SK-N-SH treated with all-trans-retinoic acid at 6 μM for 48 hours (cell line): Measurements from ENCODE around the gene TLX1.

Experiments used
- ATAC-seq: fragments of 200-7000 bp; cut with Tn5 transposase; 3 replicates; pipeline ENCODE4 v1.9.1; 2020; ENCODE audit warnings: mild to moderate bottlenecking, moderate library complexity
- ARNTL ChIP-seq: fragments of 450-650 bp; formaldehyde crosslinking; IDR thresholded peaks from 2 replicates; pipeline ENCODE4 v1.5.0; 2020; ENCODE audit warnings: low read depth, mild to moderate bottlenecking, moderate library complexity, borderline replicate concordance
- BACH2 ChIP-seq: fragments of 250-450 bp; sonication (Bioruptor Pico); IDR thresholded peaks from 2 replicates; pipeline ENCODE4 v1.9.0; 2021; ENCODE audit warnings: mild to moderate bottlenecking, borderline replicate concordance
- CSDC2 ChIP-seq: fragments of 250-450 bp; sonication (Bioruptor Pico); IDR thresholded peaks from 2 replicates; pipeline ENCODE4 v1.5.0; 2020; ENCODE audit warnings: mild to moderate bottlenecking, moderate library complexity
- ESRRG ChIP-seq: fragments of 250-450 bp; sonication (Bioruptor Pico); IDR thresholded peaks from 2 replicates; pipeline ENCODE4 v1.6.1; 2021; ENCODE audit warnings: mild to moderate bottlenecking
- GLIS3 ChIP-seq: fragments of 250-450 bp; sonication (Bioruptor Pico); IDR thresholded peaks from 2 replicates; pipeline ENCODE4 v1.5.0; 2020; ENCODE audit warnings: mild to moderate bottlenecking, moderate library complexity
- ISL1 ChIP-seq: fragments of 250-450 bp; sonication (Bioruptor Pico); IDR thresholded peaks from 2 replicates; pipeline ENCODE4 v2.1.2; 2022; ENCODE audit warnings: mild to moderate bottlenecking, moderate library complexity
- OSR1 ChIP-seq: fragments of 250-450 bp; sonication (Bioruptor Pico); IDR thresholded peaks from 2 replicates; pipeline ENCODE4 v1.8.0; 2022; ENCODE audit warnings: moderate library complexity, mild to moderate bottlenecking, inconsistent platforms
- RARB ChIP-seq: fragments of 250-450 bp; sonication (Bioruptor Pico); IDR thresholded peaks from 2 replicates; pipeline ENCODE4 v1.8.0; 2021; ENCODE audit warnings: mild to moderate bottlenecking, moderate library complexity
- TCF4 ChIP-seq: fragments of 250-450 bp; sonication (Bioruptor Pico); IDR thresholded peaks from 2 replicates; pipeline ENCODE4 v1.8.0; 2021; ENCODE audit warnings: mild to moderate bottlenecking, moderate library complexity, borderline replicate concordance
- TOX ChIP-seq: fragments of 250-450 bp; sonication (Bioruptor Pico); IDR thresholded peaks from 2 replicates; pipeline ENCODE4 v1.8.0; 2021; ENCODE audit warnings: mild to moderate bottlenecking, moderate library complexity, borderline replicate concordance
- ZC3H10 ChIP-seq: fragments of 250-450 bp; sonication (Bioruptor Pico); IDR thresholded peaks from 2 replicates; pipeline ENCODE4 v1.5.1; 2021; ENCODE audit warnings: mild to moderate bottlenecking, moderate library complexity
- ZFP3 ChIP-seq: fragments of 250-450 bp; sonication (Bioruptor Pico); IDR thresholded peaks from 2 replicates; pipeline ENCODE4 v1.5.0; 2020; ENCODE audit warnings: mild to moderate bottlenecking, moderate library complexity
- ZFP30 ChIP-seq: fragments of 450-650 bp; formaldehyde crosslinking; IDR thresholded peaks from 2 replicates; pipeline ENCODE4 v1.5.0; 2022; ENCODE audit warnings: mild to moderate bottlenecking, moderate library complexity
- ZNF565 ChIP-seq: fragments of 450-650 bp; formaldehyde crosslinking; conservative IDR thresholded peaks from 2 replicates; pipeline ENCODE4 v1.5.0; 2020; ENCODE audit warnings: low read depth, mild to moderate bottlenecking, moderate library complexity
- ZNF8 ChIP-seq: fragments of 450-650 bp; formaldehyde crosslinking; IDR thresholded peaks from 2 replicates; pipeline ENCODE4 v1.5.0; 2020; ENCODE audit warnings: mild to moderate bottlenecking, moderate library complexity
- TF ChIP-seq, protein P1 (sequence below): fragments of 250-450 bp; sonication (Bioruptor Pico); IDR thresholded peaks from 2 replicates; pipeline ENCODE4 v1.5.1; 2020; ENCODE audit warnings: low read depth, mild to moderate bottlenecking, moderate library complexity
- TF ChIP-seq, protein P2 (sequence below): fragments of 250-450 bp; sonication (Bioruptor Pico); IDR thresholded peaks from 2 replicates; pipeline ENCODE4 v1.5.1; 2021; ENCODE audit warnings: mild to moderate bottlenecking, moderate library complexity
- TF ChIP-seq, protein P3 (sequence below): fragments of 250-450 bp; sonication (Bioruptor Pico); IDR thresholded peaks from 2 replicates; pipeline ENCODE4 v1.8.0; 2020; ENCODE audit warnings: mild to moderate bottlenecking, moderate library complexity, borderline replicate concordance
- TF ChIP-seq, protein P4 (sequence below): fragments of 250-450 bp; sonication (Bioruptor Pico); IDR thresholded peaks from 2 replicates; pipeline ENCODE4 v1.8.0; 2021; ENCODE audit warnings: low read depth, mild to moderate bottlenecking, moderate library complexity, borderline replicate concordance

TLX1 gene

DNA sequence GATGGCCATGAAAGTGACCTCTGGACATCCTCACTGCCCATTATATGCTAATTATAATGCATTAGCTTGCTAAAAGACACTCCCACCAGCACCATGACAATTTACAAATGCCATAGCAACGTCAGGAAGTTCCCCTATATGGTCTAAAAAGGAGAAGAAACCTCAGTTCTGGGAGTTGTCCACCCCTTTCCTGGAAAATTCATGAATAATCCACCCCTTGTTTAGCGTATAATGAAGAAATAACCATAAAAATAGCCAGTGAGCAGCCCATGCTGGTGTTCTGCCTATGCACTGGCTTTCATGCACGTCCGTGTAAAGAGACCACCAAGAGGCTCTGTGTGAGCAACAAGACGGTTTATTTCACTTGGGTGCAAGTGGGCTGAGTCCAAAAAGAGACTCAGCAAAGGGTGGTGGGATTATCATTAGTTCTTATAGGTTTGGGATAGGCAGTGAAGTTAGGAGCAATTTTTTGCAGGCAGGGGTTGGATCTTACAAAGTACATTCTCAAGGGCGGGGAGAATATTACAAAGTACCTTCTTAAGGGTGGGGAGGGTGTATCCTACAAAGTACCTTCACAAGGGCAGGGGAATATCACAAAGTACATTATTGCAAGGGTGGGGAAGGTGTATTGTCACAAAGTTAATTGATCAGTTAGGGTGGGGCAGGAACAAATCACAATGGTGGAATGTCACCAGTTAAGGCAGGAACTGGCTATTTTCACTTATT, 52.5 kb downstream of the TLX1 start:
- no peak for ATAC-seq
- TF ChIP-seq, protein P1, sequence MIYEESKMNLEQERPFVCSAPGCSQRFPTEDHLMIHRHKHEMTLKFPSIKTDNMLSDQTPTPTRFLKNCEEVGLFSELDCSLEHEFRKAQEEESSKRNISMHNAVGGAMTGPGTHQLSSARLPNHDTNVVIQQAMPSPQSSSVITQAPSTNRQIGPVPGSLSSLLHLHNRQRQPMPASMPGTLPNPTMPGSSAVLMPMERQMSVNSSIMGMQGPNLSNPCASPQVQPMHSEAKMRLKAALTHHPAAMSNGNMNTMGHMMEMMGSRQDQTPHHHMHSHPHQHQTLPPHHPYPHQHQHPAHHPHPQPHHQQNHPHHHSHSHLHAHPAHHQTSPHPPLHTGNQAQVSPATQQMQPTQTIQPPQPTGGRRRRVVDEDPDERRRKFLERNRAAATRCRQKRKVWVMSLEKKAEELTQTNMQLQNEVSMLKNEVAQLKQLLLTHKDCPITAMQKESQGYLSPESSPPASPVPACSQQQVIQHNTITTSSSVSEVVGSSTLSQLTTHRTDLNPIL (CRISPR knock-in tag) = no peak
- no peak for TF ChIP-seq CSDC2 (CRISPR knock-in tag)
- TF ChIP-seq ZNF8 (CRISPR knock-in tag) = no peak
- TF ChIP-seq, protein P2, sequence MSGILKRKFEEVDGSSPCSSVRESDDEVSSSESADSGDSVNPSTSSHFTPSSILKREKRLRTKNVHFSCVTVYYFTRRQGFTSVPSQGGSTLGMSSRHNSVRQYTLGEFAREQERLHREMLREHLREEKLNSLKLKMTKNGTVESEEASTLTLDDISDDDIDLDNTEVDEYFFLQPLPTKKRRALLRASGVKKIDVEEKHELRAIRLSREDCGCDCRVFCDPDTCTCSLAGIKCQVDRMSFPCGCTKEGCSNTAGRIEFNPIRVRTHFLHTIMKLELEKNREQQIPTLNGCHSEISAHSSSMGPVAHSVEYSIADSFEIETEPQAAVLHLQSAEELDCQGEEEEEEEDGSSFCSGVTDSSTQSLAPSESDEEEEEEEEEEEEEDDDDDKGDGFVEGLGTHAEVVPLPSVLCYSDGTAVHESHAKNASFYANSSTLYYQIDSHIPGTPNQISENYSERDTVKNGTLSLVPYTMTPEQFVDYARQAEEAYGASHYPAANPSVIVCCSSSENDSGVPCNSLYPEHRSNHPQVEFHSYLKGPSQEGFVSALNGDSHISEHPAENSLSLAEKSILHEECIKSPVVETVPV (CRISPR knock-in tag) = no peak
- no peak for TF ChIP-seq ESRRG
- no peak for TF ChIP-seq ISL1
- TF ChIP-seq RARB (CRISPR knock-in tag) = no peak
- TF ChIP-seq TCF4 (CRISPR knock-in tag) = no peak
- no peak for TF ChIP-seq TOX (CRISPR knock-in tag)
- TF ChIP-seq, protein P3, sequence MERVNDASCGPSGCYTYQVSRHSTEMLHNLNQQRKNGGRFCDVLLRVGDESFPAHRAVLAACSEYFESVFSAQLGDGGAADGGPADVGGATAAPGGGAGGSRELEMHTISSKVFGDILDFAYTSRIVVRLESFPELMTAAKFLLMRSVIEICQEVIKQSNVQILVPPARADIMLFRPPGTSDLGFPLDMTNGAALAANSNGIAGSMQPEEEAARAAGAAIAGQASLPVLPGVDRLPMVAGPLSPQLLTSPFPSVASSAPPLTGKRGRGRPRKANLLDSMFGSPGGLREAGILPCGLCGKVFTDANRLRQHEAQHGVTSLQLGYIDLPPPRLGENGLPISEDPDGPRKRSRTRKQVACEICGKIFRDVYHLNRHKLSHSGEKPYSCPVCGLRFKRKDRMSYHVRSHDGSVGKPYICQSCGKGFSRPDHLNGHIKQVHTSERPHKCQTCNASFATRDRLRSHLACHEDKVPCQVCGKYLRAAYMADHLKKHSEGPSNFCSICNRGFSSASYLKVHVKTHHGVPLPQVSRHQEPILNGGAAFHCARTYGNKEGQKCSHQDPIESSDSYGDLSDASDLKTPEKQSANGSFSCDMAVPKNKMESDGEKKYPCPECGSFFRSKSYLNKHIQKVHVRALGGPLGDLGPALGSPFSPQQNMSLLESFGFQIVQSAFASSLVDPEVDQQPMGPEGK (CRISPR knock-in tag) = no peak
- TF ChIP-seq OSR1 (CRISPR knock-in tag) = no peak
- no peak for TF ChIP-seq GLIS3 (CRISPR knock-in tag)
- TF ChIP-seq ZFP3 (CRISPR knock-in tag) = no peak
- no peak for TF ChIP-seq ZNF565 (CRISPR knock-in tag)
- no peak for TF ChIP-seq ZC3H10 (CRISPR knock-in tag)
- TF ChIP-seq ZFP30 (CRISPR knock-in tag) = no peak
- no peak for TF ChIP-seq ARNTL
- TF ChIP-seq, protein P4, sequence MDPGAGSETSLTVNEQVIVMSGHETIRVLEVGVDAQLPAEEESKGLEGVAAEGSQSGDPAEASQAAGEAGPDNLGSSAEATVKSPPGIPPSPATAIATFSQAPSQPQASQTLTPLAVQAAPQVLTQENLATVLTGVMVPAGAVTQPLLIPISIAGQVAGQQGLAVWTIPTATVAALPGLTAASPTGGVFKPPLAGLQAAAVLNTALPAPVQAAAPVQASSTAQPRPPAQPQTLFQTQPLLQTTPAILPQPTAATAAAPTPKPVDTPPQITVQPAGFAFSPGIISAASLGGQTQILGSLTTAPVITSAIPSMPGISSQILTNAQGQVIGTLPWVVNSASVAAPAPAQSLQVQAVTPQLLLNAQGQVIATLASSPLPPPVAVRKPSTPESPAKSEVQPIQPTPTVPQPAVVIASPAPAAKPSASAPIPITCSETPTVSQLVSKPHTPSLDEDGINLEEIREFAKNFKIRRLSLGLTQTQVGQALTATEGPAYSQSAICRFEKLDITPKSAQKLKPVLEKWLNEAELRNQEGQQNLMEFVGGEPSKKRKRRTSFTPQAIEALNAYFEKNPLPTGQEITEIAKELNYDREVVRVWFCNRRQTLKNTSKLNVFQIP = no peak
- no peak for TF ChIP-seq BACH2 (CRISPR knock-in tag)
